GM12801 (cell line): ENCODE data around the gene NPFFR1.

Experiments
- TF ChIP-seq, protein P1 (sequence below): IDR thresholded peaks from one replicate; pipeline ENCODE4 v1.5.1; 2011; ENCODE audit warnings: control low read depth; ENCODE audit not compliant: insufficient read length; ENCODE audit errors: extremely low read depth

NPFFR1 gene

DNA sequence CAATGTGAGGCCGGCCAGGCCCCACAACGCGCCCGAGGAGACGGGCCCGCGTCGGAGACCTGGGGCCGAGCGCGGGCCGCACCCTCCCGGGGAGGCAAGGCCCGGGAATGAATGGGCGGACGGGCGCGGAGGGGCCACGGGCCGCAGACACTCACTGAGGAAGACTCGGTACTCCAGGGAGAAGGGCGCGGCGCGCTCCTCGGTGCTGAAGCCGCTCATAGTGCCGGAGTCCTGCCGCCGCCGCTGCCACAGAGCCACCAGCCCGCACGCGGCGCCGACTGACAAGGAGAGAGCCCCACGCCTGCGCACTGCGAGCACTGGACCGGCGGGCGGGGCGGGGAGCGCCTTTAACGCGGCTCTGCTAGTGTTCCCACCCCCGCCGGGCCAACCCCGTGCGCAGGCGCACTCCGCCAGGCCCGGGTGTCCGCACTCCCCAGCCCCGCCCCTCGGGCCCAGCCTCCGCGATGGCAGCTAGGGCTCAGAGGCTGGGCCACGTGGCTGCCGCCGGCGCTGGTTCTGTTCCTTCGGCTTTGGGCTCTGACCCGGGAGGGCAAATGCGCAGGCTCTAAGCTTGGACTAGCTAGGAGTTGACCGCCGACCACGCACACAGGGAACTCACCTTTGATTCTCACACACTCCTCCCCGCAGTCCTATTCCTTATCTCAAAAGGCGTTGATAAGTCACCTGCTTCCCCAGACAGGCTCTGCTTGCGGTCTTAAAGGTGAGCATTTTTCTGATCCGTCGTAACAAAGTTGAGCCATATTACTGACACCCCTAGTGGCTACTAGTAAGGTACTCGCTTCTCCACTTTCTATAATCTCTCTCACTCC is 50.5 kb downstream of the NPFFR1 start, which contains the start of gene PPA1:
Gene PPA1 (minus strand): TSS at position 321 of the 830 bp plus-strand sequence. CDS start 102 bp downstream, at position 219.
- TF ChIP-seq, protein P1, sequence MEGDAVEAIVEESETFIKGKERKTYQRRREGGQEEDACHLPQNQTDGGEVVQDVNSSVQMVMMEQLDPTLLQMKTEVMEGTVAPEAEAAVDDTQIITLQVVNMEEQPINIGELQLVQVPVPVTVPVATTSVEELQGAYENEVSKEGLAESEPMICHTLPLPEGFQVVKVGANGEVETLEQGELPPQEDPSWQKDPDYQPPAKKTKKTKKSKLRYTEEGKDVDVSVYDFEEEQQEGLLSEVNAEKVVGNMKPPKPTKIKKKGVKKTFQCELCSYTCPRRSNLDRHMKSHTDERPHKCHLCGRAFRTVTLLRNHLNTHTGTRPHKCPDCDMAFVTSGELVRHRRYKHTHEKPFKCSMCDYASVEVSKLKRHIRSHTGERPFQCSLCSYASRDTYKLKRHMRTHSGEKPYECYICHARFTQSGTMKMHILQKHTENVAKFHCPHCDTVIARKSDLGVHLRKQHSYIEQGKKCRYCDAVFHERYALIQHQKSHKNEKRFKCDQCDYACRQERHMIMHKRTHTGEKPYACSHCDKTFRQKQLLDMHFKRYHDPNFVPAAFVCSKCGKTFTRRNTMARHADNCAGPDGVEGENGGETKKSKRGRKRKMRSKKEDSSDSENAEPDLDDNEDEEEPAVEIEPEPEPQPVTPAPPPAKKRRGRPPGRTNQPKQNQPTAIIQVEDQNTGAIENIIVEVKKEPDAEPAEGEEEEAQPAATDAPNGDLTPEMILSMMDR, result no peak

DNA sequence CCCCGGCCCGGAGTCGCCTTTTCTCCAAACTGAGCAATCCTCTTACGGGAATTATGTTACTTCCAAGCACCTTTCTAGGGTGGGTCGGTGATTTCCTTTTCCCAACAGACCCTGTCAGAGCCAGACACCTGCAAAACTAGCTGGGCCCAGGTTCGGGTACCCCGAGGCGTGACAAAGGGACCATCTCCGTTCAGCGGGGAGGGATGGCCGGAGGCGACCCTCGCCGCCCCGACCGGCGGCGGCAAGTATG is 51.0 kb downstream of the NPFFR1 start:
- TF ChIP-seq, protein P1, result no peak

DNA sequence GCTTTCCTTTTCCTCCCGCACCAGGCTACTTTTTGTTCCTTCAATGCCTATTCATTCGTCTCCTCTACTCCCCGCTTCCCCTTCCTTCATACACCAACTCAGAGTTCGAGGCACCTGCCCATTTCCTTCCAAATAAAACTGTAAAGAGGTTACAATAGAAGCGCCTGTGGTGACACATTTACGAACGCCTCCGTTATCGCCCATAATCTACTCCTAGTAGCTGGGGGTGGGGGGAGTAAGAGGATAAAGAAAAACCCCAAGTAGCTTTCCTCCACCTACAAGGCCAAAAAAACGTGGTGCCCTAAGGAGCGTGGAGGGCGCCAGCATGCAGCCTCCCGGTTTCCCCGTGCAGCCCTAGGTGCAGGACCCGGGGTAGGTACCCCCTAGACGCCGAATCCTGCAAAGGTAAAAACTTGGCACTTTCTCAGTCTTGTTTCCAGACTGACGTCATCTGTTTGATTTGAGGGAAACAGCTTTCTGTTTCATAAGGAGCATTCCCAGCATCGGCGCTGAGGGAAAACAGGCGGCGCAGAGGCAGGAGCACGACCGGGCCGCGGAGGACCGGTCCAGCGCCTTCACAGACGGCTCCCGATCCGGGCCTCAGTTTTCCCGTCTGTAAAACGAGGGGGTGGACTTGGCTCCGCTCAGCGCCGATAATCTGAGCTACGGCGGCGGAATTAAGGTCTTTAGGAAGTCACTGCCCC is 51.5 kb downstream of the NPFFR1 start:
- TF ChIP-seq, protein P1, result no peak

DNA sequence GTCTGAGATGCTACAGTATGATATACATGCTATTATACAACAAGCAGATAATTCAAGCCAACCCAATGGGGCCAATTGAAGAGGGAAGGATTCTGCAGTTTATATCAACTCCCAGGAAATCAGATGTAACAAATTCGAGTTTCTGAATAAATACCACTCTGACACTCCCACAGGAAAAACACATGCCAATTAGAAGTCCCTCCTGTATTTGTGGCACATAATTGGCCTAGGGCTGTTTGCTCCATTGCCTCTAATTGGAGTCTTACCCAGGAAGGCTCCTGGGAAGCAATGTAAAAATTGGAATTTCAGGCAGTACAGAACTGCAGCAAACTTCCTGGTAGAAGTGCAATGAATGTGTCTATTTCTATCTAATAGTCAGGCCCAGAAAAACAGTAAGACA is 55.3 kb downstream of the NPFFR1 start:
- TF ChIP-seq, protein P1, result no peak

DNA sequence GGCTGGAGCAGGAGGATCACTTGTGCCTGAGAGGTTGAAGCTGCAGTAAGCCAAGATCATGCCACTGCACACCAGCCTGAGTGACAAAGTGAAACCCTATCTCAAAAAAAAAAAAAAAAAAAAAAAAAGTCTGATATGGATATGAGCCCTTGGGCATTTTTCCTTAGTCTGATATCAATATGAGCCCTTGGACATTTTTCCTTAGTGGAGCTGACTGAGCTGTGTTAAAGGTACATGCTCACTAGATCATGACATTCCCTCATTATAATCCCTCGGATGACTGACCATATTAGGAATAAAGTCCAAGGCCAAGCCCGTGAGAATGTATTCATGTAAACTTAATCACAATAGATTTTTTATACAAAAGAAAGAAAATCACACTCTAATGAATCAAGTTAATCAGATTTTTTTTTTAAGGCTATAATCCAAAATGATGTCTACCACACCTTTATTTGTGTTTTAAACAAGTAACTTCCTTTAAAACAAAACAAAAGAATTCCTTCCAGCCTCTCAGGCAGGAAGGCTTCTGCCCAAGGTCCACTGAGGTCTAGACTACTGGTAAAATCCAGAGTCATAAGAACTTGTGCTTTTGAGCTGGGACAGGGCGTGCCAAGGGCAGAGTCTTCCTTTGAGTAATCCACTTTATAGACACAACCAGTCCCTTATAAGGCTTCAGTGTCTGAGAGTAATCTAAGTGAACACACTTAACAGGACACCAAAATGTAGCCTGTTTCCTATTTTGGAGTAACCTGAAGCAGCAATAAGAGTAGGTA is 56.1 kb downstream of the NPFFR1 start:
- TF ChIP-seq, protein P1, result no peak

DNA sequence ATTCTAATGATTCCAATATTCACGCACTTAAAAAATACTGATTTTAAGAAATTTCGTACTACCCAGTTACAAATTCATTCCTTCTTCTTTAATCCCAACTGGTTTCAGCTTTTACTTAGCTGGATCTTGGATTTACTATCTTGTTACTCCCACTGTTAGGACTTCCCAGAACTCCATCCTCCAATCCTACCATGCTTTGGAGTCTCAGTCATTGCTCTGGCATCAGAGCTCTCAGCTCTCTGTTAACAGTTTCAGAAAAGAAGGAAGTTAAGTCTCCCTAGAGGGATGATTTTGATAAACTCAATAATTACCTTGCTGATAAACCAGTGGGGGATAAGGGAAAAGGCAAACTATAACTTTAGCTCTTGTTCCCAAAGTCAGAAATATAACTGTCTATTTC is 60.1 kb downstream of the NPFFR1 start:
- TF ChIP-seq, protein P1, result no peak

DNA sequence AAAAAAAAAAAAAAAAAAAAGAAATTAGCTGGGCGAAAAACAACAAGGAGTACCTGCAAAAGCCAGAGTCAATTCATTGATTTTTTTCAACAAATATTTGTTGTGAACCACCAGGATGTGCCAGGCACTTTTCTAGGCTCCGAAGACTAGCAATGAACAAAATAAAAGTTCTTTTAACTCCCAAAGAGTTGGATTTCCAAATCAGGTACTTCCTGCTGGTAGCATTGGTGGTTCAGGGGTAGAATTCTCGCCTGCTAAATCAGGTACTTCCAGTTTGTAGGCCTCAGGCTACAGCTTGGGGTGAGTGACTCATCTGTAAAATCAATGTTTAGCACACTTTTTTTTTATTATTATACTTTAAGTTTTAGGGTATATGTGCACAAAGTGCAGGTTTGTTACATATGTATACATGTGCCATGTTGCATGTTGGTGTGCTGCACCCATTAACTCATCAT is 61.4 kb downstream of the NPFFR1 start:
- TF ChIP-seq, protein P1, result no peak
